Measurements from ENCODE around the gene AP1B1. TPM values are rescaled to one million over a fixed set of nuclear protein-coding genes. Genes with fewer than 3 reads are reported as not detected.

AP1B1 gene
- polyA plus RNA-seq, 3 donors = 40.9 to 47.3 (median 43.3) TPM

DNA sequence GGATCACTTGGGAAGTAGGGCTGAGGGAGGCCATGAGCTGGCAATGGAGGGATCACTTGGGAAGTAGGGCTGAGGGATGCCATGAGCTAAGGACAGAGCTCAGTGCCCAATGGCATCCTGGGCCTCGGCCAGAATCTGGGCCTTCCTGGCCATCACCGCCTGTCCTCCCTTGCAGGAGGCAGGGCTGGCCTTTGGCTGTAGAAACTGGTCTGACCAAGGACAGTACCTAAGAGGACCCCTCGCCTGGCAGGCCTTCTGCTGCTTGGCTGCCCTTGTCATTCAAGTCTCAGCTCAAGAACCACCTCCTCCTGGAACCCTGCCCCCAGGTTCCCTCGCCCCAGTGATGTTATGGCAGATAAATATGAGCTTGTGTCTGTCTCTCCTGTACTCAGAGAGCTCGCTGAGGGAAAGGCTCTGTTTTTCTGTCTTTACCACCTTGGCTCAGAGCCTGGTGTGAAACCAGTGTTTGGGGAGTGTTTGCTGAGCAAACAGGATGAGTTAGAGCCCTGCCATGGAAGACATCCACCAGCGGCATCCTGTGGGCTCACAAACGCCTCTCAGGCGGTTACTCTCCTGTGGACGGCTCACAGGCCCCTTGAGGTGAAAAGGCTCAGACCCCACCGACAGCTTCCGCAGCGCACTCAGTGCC lies 53.5 kb downstream of the AP1B1 start:
- no peak for DNase-seq (ENCODE audit: low read depth in 3 of 3, low spot score in 2 of 3)

GRCh38 chr22:29334148-29334547 lies 54.2 kb downstream of the AP1B1 start:
- no peak for DNase-seq (ENCODE audit: low read depth in 3 of 3, low spot score in 2 of 3)

DNA sequence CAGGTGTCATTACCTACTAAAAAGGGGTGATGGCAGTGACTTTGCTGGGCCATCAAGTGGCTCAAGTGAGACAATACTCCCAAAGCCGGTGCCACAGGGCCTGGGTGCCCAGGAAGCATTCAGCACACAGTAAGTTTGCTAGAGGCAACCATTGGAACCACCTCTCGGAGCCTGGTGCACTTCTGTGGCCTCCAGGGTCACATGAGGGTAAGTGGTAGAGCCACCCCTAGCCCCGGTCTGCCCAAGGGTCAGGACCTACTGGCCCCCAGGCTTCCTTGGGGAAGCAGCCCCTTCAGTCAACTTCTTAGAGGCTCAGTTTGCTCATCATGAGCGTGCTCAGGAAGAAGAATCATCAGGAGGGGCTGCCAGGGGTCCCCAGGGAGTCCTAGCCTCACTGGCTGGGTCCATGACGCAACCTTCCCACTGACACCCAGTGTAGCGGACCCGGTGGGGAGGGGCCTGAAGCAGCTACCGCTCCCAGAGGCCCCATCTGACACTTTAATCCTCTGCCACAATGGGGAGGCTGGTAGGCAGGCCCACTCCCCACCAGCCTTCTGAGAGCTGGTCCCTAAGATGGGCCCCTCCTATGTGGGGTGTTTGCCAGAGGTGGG lies 55.4 kb downstream of the AP1B1 start:
- DNase-seq (ENCODE audit: low read depth in 3 of 3, low spot score in 2 of 3) = no peak

- no peak for DNase-seq (ENCODE audit: low read depth in 3 of 3, low spot score in 2 of 3)
Observed at GRCh38 chr22:29331658-29332300, 56.6 kb downstream of the AP1B1 start.

DNA sequence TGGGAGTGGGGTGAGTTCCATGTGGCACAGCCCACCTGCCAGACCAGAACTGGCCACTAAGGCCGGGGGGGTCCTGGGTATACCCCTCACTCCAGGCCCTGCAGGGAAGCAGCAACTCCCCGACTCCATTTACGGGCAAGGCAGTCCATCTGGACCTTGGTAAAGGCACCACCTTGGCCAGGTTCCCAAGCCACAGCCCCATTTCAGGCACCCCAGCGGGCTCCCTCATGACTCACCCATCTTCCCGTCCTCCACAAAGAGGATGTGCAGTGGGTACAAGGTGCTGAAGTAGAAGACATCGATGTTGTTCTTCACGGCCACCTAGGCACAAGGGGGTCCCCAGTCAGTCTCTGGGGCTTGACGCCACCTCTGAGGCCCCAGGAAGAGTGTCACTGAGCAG lies 57.2 kb downstream of the AP1B1 start:
- DNase-seq (ENCODE audit: low read depth in 3 of 3, low spot score in 2 of 3) = no peak

GRCh38 chr22:29330753-29331152 lies 57.6 kb downstream of the AP1B1 start:
- DNase-seq (ENCODE audit: low read depth in 3 of 3, low spot score in 2 of 3) = no peak

DNA sequence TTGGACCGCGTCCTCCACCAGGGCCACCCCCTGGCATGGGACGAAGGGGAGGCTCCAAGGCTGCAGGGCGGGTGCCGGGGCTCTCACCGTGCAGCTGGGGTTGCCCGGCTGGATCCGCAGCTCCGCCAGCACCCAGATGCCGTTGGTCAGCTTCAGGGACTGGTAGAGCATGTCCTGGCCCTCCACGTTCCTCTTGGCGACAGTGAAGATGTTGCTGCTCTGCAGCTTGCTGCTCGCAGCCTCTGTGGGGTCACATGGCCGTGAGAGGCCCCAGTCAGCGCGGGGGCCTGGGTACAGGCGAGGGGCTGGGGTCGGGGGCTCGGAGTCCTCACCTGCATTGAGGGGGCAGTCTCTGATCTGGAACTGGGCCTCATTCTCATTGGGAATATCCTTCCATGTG lies 58.1 kb downstream of the AP1B1 start:
- DNase-seq (ENCODE audit: low read depth in 3 of 3, low spot score in 2 of 3) = no peak

DNA sequence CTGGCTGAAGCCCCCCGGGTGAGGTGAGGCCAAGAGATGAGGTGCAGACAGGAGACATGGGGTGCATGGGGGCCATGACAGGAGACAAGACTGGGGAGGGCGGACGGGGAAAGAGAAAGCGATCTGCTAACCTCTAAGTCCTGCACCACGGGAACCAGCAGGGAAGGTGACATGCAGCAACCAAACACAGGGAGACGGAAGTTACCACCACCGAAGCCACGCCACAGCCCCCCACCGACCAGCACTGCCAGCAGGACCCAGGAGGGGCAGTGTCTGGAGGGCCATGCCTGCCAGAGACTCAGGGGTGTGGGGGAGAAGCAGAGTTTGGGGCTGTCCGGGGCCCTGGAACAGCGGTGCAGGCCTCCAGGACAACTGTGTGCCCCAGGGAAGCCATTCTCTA lies 58.8 kb downstream of the AP1B1 start:
- DNase-seq (ENCODE audit: low read depth in 3 of 3, low spot score in 2 of 3) = no peak

- no peak for DNase-seq (ENCODE audit: low read depth in 3 of 3, low spot score in 2 of 3)
Observed at GRCh38 chr22:29328566-29329500, 59.5 kb downstream of the AP1B1 start.

- DNase-seq (ENCODE audit: low read depth in 3 of 3, low spot score in 2 of 3) = no peak
Observed at GRCh38 chr22:29328055-29328454, 60.3 kb downstream of the AP1B1 start.

DNA sequence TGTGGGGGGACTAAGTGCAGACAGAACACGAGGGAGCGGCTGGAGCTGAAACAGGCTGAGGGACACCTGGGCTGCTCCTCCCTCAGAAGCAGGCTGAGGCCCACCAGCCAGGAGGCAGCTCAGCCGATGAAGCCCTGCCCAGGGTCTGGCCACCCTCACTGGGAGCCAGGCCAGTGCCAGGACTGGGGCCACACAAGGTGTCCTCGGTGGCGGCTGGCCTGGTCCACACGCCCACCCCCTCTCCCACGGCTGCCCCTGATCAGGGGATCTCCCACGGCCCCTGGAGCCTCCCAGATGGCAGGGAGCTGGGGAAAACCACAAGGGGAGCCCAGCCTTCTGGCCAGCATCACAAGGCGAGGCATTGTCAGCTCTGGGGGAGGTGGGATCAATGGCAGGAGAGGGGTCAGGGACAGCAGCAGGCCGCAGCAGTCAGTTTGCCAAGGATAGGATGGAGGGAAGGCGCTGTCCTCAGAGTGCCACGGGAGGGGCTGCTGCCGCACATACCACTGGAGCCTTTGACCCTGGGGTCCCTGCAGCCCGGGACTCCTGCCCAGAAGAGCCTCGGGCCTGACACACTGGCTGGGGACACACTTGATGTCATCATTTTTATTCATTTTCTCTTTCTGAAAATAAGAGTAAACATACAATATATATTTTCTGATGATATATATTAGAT lies 61.1 kb downstream of the AP1B1 start:
- no peak for DNase-seq (ENCODE audit: low read depth in 3 of 3, low spot score in 2 of 3)

DNA sequence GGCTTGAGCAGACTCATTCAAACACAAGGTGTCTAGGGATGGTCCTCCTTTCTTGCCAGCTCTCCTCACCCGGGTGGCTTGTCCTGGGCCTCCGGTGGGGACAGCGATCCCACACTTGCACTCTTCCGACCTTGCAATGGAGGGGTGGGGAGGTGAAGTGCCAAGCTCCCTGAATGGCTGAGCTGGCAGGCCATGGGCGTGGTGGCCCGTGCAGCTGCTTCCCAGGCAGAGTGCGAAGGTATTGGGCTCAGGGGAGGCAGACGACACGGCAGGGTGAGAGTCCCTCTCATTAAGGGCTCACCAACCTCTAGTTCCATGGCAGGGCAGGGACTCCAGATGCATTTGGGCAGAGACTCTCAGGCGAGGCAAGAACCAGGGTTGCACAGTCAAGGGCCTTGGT lies 61.9 kb downstream of the AP1B1 start:
- DNase-seq (ENCODE audit: low read depth in 3 of 3, low spot score in 2 of 3) = no peak

DNA sequence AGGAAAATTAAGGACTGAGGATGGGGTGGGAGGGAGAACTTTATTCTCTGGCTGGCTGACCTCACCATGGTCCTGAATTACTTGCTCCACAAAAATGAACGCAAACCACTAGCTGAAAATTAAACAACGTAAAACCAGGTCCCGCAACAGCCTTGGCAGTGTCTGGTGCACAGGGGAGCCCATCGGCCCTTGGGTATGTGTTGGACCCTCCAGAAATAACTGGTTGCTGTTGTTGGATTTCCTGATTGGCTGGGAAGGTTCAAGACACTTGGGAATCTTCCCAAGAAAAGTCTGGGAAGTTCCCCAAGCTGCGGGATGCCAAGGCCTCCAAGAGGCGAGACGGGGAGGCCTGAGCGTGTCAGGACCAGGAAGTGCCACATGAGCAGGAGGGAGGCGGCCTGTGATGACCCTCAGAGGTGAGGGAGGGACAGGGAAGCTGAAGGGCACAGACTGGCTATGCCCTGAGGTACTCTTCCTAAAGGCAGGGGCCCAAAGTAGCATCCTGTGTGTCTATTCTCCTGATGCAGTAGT lies 62.5 kb downstream of the AP1B1 start:
- DNase-seq (ENCODE audit: low read depth in 3 of 3, low spot score in 2 of 3) = no peak

GRCh38 chr22:29325356-29325755 lies 63.0 kb downstream of the AP1B1 start:
- no peak for DNase-seq (ENCODE audit: low read depth in 3 of 3, low spot score in 2 of 3)

DNA sequence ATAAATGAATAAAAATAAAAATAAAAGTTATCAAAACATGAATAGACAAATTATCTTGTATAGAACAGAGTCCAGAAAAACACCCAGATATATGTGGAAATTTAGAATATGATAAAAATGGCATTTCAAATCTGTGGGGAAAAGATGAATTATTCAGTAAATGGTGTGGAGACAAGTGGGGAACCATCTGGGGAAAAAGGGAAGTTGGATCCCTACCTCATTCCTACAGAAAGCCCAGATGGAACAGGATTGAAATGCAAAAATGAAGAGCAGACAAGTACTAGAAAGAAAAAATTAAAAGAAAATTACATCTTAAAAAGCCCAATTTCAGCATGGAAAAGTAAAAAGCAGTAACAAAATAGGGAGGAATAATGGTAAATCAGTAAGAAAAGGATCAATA lies 64.7 kb downstream of the AP1B1 start:
- no peak for DNase-seq (ENCODE audit: low read depth in 3 of 3, low spot score in 2 of 3)

DNA sequence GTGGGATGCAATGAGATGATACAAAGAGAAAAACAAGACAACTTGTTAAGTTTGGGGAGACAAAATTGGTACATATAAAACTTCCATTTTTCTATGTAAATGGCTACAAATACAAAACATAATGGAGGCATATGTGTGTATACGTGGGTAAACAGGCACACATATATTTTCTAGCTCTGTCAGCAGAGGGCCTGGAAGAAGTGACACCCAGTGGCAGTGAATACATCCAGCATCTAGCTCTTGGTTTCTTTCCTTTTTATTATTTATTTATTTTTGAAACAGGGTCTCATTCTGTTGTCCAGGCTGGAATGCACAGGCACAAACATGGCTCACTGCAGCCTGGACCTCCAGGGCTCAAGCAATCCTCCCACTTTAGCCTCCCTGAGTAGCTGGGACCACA lies 67.8 kb downstream of the AP1B1 start:
- no peak for DNase-seq (ENCODE audit: low read depth in 3 of 3, low spot score in 2 of 3)

DNA sequence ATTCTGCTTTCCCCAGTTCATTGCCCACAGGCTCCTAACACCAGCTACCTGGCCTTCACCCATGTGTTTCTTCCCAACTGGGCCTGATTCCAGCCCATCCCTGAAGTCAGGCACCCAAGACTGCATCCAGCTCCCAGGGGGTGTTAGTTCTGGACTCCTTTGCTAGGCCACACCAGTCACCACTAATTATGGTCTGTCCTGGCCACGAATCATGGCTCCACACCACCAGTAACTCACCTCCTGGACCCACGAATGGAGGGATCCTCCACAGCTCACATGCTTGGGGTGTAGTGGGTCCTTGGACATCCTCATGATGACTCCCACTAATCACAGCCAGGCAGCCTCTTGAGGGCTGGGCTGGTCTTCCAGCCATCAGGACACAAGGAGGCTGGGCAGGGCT lies 69.3 kb downstream of the AP1B1 start:
- DNase-seq (ENCODE audit: low read depth in 3 of 3, low spot score in 2 of 3) = no peak

GRCh38 chr22:29317827-29318454 lies 70.4 kb downstream of the AP1B1 start:
- no peak for DNase-seq (ENCODE audit: low read depth in 3 of 3, low spot score in 2 of 3)

DNA sequence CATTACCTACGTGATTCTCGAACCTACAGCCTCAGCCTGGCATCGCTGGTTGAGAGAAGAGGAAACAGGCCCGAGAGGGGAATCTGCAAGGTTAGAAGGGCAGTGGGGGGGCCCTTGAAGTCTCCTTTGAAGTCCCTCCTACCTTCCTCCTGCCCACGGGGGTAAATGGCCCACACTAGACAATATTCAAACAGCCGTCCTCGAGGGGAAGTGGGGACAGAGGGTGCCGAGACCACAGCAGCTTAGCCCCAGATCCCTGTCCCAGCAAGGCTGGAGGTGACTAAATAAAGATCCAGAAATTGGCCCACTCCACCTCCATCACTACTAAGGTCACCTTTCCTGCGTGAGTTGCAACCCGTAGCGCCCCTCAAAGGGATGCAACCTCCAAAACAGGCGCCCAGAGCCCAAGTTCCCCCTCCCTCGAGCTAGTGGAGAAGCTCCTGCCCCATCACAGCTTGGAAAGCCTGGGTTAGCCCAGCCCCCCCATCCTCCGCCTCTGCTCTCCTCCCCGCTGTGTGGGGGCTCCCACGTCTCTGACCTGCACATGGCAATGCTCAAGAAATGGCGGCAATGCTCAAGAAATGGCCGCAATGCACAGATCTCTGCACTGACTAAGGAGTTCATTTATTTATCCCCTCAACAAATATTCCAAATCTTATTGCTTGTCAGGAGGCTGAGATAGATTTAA lies 72.1 kb downstream of the AP1B1 start:
- no peak for DNase-seq (ENCODE audit: low read depth in 3 of 3, low spot score in 2 of 3)

Data from right renal cortex interstitium (tissue), 3 donors.